ENCODE results near the gene TRPM8. TPM values are rescaled to one million over a fixed set of nuclear protein-coding genes. Genes with fewer than 3 reads are reported as not detected.

TRPM8 gene
- total and polyA plus RNA-seq, 2 of the 8 experiments (the other 6 are each of a cell fraction or from before 2014, with no cell fraction given): 0.18 to 0.54 TPM

DNA sequence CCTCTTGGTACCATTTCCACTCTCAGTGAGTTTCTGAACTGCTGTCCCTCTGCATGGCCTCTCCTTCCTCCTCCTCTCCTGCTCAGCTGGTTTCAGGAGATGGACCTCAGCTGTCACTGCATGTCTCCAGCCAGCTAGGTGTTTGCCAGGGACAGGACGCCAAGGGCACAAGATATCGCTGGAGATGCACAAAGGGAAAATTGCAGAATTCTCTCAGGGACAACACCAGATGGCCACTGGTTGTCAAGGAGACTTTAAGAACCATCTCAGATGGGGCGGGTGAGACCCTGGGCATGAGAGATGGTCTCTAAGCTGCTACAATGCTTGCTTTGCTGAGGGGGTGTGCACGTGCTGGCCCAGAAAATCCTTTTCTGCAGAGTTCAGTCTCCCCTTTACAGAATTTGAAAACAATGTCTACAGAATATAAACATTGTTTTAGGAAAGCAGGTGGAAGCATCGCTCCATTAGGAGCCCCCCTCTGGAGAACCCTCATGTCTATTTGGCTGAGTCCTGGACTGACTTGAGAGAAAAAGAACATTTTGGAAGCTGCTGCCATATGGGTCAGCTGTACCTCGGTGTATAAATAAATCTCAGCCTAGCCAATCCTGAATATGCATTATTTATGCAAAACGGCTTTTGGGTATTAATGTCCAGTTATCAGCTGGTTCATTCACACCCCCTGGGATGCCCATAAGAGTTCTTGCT, 75.5 kb downstream of the TRPM8 start (continued):
- TF ChIP-seq CHD7 (IDR thresholded peaks at IDR 0.05; ENCODE audit: insufficient replicate concordance, low read length) (no peak), NANOG (IDR thresholded peaks at IDR 0.05; ENCODE audit: insufficient read depth, low read depth, low read length, poor library complexity, severe bottlenecking) (no peak), BRCA1 (IDR thresholded peaks at IDR 0.05; ENCODE audit: low read depth, low read length) (no peak), CTBP2 (IDR thresholded peaks at IDR 0.05; ENCODE audit: borderline replicate concordance, insufficient read depth, insufficient read length, low read length) (no peak), SUZ12 (IDR thresholded peaks at IDR 0.05; ENCODE audit: low read length) (no peak)
- TF ChIP-seq, protein P1, sequence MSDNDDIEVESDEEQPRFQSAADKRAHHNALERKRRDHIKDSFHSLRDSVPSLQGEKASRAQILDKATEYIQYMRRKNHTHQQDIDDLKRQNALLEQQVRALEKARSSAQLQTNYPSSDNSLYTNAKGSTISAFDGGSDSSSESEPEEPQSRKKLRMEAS (IDR thresholded peaks at IDR 0.05): no peak
- TF ChIP-seq, protein P2, sequence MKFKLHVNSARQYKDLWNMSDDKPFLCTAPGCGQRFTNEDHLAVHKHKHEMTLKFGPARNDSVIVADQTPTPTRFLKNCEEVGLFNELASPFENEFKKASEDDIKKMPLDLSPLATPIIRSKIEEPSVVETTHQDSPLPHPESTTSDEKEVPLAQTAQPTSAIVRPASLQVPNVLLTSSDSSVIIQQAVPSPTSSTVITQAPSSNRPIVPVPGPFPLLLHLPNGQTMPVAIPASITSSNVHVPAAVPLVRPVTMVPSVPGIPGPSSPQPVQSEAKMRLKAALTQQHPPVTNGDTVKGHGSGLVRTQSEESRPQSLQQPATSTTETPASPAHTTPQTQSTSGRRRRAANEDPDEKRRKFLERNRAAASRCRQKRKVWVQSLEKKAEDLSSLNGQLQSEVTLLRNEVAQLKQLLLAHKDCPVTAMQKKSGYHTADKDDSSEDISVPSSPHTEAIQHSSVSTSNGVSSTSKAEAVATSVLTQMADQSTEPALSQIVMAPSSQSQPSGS (IDR thresholded peaks at IDR 0.05; ENCODE audit: low read length): no peak
